Measurements from ENCODE around the gene PRDX1. TPM values are rescaled to one million over a fixed set of nuclear protein-coding genes. Genes with fewer than 3 reads are reported as not detected.

PRDX1 gene
- total and polyA plus RNA-seq, 2 of the 13 experiments (the other 11 are each of a cell fraction or from before 2014, with no cell fraction given), result 761 to 1,898 TPM

- TF ChIP-seq ZBTB40 (IDR thresholded peaks at IDR 0.05) (no peak), ZBTB40 (CRISPR knock-in tag; IDR thresholded peaks at IDR 0.05) (peak; percentile 90), HMGA1 (CRISPR knock-in tag; conservative IDR thresholded peaks at IDR 0.05) (no peak), DDIT3 (CRISPR knock-in tag; IDR thresholded peaks at IDR 0.05) (no peak), ZNF407 (CRISPR knock-in tag; IDR thresholded peaks at IDR 0.05; ENCODE audit: not compliant biosample characterization) (no peak), ZNF644 (CRISPR knock-in tag; IDR thresholded peaks at IDR 0.05; ENCODE audit: low read depth) (no peak), ZNF503 (CRISPR knock-in tag; IDR thresholded peaks at IDR 0.05) (no peak; the same call in 1 of the 2 replicates)
Observed at GRCh38 chr1:45550401-45551351, 29.0 kb upstream of the PRDX1 start, which contains the start of gene AKR1A1 (continued).

Data from HepG2 (cell line).